Measurements from ENCODE around the gene TNK2.
"Not testable (repeated sequence)": the region's sequence is repeated elsewhere in the genome, so short reads cannot be mapped to it uniquely, and the experiment has no call there.

- not testable (repeated sequence) for TF ChIP-seq CTCF (conservative IDR thresholded peaks at IDR 0.05; ENCODE audit: low read length); EZH2phosphoT487 (IDR thresholded peaks at IDR 0.05; ENCODE audit: borderline replicate concordance)
Measured at GRCh38 chr3:195862318-195862717, 46.0 kb downstream of the TNK2 start.
